HG03025 (cell line): ENCODE measurements around the gene ACTG1.
"Not testable (repeated sequence)": the region's sequence is repeated elsewhere in the genome, so short reads cannot be mapped to it uniquely, and the experiment has no call there.

Experiments
- ATAC-seq: cut with Tn5 transposase; IDR thresholded peaks from one replicate; pipeline ENCODE4 v1.9.1; 2021; ENCODE audit warnings: mild to moderate bottlenecking, moderate library complexity; ENCODE audit not compliant: unreplicated experiment, low FRiP score

ACTG1 gene

DNA sequence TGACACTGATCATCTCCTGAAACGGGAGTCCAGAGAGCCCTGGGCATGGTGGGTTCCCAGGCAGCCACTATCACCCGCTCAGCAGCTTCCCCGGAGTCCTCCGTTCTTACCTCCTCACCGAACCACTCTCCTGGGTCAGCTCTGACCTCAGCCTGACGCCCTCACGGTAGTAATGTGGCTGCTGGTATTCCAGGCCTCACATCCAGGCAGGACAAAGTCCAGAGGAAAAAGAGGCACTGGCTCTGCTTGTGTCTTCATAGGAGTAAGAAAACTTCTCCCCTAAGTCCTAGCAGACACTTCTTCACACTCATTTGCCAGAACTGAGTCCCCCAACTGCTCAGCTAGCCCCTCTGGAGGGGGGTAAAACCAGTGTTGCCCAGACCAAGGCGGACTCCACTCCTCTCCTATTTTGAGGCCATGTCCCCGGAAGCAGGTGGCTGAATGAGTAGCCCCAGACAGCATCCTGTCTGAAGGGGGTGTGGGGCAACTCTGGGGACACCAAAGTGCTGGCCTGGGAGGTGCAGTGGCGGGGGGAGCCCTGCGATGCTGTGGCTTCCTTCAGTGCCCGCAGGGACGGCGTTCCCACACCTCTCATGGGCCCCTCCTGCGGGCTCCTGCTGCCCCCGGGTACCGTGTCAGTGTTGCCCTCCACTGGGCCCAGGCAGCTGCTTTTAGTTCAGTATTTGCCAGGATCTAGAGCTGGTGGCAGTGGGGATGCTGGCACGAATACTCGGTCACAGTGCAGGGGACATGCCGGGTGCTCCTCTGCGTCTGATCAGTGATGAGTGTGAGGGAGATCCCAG, 20.9 kb upstream of the ACTG1 start:
- ATAC-seq = no peak

DNA sequence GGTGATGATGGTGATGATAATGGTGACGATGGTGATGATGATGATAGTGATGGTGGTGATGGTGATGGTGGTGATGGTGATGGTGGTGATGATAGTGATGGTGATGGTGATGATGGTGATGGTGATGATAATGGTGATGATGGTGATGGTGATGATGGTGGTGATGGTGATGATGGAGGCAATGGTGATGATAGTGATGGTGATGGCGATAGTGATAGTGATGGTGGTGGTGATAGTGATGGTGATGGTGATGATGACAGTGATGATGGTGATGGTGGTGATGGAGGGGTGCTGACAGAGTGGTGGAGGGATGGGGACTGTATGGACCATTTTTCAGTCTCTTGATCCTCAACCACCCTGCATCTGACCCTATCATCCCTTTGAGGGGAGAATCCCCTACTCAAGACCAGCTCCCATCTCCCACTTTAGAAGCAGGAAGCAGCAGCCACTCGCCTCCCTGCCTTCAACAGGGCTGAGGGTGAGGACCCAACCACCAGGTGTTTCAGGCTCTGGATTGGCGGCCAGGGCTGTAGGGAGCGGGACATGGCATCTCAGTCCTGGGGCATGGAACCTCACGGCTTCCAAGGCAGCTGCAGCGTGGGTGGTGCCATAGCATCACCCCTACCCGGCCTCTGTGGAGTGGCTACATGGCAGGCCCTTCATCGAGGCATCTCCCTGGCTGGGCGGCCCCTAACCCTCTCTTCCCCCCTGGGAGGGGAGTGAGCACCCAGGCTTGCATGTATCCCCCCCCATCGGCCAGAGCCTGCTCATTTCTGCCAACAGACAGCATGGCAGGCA, 20.1 kb upstream of the ACTG1 start:
- no peak for ATAC-seq

DNA sequence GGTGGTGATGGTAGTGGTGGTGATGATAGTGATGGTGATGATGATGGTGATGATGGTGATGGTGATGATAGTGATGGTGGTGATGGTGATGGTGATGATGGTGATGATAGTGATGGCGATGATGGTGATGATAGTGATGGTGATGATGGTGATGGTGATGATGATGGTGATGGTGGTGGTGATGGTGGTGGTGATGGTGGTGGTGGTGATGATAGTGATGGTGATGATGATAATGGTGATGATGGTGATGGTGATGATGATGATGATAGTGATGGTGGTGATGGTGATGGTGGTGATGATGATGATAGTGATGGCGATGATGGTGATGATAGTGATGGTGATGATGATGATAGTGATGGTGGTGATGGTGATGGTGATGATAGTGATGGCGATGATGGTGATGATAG, 19.4 kb upstream of the ACTG1 start:
- not testable (repeated sequence) for ATAC-seq

DNA sequence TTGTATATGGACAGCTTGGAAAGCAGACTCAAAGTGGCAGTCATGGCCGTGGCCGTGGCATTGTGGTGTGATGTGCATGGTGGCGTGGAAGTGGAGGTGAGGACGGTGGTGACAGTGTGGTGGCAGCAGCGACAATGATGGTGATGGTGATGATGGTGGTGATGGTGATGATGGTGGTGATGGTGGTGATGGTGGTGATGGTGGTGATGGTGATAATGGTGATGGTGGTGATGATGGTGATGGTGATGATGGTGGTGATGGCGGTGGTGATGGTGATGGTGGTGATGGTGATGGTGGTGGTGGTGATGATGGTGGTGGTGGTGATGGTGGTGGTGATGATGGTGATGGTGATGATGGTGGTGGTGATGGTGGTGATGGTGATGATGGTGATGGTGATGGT, 18.4 kb upstream of the ACTG1 start:
- ATAC-seq = not testable (repeated sequence)

DNA sequence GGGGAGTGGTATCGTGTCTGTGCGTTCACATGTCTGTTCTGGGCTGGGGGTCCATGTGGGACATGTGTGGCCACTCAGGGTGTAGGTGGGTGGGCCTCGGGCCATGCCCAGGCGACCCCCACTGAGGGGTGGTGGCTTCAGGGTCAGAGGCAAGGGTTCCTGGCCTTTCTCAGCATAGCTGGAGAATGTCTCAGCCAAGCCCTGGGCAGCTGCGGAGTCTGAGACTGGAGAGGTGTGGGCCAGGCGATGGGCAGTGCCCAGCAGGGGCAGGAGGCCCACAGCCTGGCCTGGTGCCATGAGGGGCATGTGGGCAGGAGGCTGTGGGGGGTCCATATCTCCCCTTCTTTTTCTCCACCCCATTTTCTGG, 16.8 kb upstream of the ACTG1 start:
- ATAC-seq = no peak

DNA sequence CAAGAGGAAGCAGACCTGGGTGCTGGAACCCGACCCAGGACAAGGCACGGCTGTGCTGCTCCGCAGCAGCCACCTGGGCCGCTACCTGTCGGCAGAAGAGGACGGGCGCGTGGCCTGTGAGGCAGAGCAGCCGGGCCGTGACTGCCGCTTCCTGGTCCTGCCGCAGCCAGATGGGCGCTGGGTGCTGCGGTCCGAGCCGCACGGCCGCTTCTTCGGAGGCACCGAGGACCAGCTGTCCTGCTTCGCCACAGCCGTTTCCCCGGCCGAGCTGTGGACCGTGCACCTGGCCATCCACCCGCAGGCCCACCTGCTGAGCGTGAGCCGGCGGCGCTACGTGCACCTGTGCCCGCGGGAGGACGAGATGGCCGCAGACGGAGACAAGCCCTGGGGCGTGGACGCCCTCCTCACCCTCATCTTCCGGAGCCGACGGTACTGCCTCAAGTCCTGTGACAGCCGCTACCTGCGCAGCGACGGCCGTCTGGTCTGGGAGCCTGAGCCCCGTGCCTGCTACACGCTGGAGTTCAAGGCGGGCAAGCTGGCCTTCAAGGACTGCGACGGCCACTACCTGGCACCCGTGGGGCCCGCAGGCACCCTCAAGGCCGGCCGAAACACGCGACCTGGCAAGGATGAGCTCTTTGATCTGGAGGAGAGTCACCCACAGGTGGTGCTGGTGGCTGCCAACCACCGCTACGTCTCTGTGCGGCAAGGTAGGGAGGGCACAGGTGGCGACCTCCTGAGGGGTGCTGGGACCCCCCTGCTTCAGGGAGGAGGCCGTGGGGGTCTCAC, 16.2 kb upstream of the ACTG1 start:
- ATAC-seq = no peak

DNA sequence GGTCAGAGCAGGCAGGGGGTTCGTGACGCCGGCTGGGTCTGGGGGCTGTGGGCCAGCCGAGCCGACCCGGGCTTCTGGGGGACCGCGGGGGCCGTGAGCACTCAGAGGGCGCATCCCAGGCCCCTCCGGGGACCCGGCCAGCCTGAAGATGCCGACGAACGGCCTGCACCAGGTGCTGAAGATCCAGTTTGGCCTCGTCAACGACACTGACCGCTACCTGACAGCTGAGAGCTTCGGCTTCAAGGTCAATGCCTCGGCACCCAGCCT, 15.7 kb upstream of the ACTG1 start:
- no peak for ATAC-seq

DNA sequence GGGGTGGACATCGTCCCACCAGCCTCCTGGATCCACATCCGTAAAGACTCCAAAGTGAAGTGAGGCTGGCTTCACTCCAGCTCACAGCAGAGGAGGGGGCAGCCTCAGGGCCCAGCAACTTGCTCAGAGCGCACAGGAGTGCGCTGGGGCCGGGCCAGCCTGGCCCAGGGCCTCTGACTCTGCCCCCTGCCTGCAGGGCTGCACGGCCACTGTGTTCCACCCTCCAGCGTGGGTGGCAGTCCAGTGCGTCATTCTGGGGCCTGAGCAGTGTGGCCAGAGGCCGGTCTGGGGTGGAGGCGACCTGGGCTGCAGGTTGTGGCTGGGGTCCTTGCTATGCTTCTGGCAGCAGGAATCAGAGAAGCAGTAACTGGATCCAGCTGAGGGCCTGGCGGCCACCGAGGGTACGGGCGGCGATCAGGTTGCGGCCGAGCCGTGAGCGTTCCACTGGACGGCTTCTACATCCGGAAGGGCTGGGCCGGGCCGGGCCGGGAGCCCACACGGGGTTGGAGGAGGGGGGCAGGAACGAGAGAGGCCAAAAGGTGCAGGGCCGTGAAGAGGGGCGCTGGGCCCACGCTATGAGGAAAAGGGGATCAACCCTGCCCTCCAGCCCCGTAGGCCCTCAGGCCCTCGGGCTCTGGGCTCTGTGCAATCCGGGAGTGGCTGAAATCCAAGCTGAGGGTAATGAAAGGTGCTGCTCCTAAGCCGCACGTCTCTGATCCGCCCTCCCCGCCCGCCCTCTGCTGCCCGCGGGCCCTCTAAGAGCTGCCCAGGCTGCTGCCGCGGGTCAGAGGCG, 15.2 kb upstream of the ACTG1 start, which contains the start of gene FSCN2:
TSS of gene FSCN2 (plus strand) at position 787 of the 793 bp plus-strand sequence. CDS start 155 bp downstream, outside the sequence.
- ATAC-seq = no peak

DNA sequence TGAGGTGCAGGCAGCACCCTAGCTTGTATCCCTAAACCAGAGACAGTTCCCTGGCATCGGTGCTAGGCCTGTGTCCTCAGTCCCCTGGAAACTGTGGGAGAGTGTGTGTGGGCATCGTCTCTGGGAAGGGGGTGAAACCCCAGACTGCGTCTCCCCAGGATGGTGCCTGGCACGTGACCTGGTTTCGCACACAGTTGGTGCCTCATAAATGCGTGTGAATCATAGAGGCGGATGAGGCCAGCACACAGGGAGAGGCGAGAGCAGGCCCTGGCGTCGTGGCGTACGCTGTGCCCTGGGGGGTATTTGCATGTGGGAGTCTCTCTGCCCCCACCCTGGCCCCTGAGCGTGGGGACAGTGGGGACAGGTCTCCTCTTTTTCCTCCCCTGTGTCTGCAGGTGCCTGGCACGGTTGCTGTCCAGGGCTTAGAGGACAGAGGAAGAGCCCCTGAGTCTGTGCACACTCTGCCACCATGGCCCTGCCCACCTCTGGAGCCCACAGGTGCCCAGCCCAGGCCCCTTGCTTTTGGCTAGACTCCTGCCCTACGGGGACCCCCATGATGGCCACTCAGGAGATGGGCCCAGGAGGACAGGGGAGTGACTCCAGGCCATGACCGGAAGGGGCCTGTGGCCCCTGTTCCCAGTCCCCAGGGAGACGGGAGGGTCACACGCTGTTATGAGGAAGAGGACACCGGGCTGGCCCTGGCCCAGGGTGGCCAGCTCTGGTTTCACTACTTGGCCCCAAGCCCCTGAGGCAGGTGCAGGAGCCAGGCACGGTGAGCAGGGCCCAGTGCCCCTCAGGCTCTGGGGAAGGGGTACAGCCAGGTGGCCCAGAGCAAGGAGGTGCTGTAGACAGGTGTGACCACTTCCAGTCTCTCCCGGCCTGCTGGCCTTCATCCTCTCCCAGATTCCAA, 14.3 kb upstream of the ACTG1 start:
- no peak for ATAC-seq

DNA sequence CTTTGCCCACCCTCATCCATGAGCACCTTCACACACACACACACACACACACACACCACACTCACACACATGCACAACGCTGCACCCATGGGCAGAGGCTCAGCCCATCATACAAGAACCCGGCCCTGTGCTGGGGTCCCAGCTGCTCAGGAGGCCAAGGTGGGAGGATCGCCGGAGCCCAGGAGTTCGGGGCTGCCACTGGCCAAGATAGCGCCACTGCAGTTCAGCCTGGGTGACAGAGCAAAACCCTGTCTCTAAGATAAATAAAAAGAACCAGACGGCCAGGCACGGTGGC, 12.2 kb upstream of the ACTG1 start:
- no peak for ATAC-seq

DNA sequence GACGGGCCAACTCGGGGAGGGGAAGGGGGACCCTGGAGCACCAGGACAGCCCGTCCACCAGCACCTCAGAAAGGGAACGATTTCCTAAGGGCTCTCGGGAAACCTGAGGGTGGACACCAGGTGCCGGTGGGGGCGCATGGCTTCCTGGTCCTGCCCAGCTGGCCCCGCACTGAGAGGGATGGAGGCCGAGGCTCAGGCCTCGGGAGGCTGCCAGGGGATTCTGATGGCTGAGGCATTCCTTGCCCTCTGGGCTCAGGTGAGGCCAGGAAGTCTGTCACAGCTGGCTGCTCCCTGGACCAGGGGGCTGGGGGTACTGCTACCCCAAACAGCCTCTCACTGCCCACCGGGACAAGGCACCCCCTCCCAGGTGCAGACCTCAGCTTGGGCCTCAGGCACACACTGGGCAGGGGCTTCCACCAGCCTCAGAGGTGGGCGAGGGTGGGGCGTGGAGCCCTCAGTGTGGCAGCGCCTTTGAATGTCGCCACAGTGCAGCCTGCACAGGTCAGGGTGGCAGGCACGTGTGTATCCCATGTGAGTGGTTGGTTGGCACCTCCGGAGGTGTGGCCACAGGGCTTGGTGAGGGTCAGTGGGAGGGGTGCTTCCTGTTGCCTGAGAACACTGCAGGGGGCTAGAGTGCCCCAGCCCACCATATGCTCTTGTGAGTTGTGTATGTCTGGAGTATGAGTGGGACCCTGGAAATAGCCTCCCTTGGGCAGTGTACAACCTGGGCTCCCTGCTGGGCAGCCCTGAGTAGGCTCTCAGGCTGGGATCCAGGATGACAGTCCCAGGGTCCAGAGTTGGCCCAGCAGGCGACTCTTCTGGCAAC, 11.7 kb upstream of the ACTG1 start:
- no peak for ATAC-seq

DNA sequence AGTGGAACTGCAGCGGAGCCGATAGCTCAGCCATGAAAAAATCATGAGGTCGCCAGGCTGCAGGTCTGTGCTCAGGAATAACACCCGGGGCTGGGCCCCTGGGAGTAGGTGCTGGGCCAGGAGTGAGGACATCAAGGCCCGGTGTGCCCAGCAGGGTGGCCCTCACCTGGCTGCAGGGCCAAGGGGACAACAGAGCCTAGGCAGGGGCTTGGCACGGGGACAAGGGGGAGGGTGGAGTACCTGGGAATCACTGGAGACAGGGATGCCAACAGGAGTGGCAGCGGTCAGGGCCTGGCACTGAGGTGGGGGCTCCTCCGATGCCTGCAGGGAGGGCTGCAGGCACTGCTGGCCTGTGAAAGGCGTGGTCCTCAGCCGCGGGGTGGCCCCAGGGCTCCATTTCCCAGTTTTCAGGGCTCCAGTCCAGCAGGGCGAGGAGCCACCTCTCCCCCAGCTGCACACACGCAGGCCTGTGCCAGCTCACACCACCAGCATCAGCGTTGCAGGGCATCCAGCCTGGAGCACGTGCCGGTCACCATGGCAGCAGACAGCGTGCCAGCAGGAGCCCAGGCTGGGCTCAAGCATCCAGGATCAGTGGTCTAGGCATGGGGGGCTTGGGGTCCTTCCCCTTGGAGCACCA, 10.9 kb upstream of the ACTG1 start:
- no peak for ATAC-seq

DNA sequence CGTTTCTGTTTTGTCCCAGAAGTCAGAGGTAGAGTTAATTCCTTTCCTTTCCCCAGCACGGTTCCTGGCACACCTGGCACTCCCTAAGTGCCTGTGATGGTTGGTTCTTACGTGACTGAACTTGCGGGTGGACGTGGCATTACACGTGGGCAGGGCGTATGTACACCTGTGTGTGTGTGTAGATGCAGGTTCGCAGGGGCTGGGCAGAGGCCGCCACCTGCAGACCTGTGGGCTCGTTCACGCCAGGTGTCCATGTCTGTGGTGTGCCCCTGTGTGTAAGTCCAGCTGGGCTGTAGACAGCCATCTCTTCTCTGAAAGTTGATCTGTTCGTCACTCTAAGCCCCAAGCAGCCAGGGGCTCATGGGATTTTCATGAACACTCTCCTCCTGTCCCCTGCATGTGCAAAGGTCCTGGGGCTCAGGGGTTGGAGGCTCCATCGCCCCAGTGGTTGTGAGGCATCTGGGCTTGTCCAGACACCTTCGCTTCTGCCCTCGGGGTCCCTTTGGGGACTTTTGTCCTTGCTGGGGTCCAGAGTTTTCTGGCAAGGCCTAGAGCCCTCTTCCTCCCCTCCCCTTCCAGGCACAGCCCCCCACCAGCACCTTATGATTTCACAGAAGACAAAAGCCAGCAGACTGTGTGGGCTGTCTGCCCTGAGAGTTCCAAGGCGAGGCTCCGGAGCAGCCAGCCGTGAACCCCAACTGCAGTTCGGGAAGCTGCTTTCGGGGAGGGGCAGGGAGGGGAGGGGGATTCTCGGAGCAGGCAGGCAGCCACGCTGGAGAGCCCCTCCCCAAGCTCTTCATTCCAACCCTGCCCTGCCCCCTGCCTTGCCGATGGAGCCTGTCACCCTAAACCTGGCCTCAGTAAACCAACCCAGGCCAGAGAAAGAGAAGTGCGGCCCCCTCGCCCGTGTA, 10.1 kb upstream of the ACTG1 start:
- no peak for ATAC-seq

DNA sequence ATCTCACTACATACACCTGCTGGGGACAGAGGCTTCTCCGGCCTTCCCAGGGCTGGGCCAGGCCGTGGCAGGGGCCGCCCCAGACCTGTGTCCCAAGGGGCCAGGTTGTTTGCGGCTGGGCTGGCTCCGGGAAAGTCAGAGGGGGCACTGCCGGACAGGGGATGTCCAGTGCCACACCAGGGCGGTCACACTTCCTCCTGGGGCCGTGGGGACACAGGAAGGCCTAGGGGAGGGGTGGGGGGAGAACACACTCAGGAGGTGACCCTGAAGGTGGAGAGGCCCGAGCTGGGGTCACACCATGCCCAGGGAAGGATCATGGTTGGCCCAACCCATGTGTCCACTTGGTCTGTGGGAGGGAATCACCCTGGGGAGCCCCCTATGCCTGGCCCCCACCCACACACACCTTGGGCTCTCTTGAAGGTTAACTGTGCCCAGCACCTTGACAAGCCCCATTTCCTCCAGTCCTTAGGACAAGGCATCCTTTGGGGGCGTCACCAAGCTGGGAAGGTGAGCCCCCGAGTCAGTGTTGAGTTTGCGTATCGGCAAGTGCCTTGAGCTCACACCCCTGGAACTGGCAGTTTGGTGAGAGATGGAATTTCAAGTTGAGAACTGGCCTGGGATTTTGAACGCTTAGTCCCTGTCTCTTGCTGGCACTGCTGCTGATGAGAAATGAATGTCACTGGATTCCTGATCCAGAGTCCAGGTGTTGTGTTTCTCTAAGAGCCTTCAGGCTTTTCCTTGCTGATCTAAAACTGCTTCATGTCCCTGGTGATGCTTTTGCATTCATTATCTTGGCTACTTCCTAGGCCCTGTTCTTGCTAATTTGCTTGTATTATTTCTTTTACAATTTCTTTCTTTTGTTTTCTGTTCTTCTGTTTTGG, 7.7 kb upstream of the ACTG1 start:
- ATAC-seq = no peak

DNA sequence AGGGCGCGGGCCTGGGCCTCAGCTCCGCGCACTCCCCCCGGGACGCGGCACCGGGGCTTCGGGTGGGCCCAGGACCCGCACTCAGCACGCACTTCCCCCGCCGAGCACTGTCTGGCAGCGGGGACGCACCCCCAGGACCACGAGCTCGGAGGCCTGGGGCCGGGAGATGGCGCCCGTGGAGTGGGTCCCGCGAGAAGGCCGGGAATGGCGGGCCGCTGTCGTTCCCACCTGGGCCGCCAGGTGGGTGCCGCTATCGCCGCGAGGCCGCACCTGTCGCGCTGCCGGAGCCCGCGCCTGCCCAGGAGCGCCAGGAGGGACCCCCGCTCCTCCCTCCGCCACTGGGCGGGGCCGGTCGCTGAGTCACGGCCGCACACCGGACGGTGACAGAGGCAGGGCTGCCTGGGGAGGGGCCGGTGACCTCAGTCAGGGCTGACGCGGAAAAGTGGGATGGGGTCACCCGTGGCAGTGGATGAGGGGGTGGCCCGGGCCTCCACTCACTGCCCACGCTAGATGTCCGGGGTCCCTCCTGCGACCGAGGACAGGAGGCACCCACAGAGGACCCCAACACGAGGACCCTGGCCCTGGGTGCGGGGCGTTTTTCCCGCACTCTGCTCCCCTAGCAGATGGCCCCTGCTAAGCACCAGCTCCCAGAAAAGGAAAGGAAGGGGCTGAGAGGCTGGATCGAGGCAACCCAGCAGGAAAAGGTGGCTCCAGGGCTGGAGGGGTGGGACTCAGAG, 6.9 kb upstream of the ACTG1 start:
- ATAC-seq = no peak

DNA sequence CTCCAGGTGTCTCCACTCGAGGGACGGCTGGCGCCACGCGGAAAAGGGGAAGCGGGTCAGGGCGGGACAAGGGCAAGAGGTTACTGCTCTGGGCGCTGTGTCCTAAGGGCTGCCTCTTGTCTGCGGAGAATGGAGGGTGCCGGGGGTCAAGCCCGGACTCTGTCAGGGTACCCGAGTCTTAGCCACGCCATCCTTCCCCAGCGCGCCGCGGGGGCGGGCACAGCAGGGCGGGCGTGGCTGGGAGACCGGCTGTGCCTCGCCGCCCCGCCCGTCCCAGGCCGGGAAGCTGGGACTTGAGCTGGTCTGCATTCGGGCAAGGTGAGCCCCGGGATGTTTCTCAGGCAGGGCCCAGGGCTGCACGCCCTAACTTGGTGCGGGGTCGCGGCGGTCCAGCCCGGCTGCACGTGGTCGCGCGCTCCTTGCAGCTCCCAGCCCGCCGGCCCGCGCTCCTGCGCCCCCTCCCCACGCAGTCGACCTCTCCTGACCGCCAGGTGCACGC, 6.2 kb upstream of the ACTG1 start:
- ATAC-seq = no peak
